OCI-LY1 (cell line): Measurements from ENCODE around the gene PTPRN2.

Experiments used
- H2AFZ ChIP-seq: fragments of 200-600 bp; sonication (generic), shearing (Covaris generic); 2 replicates; pipeline ENCODE4 v1.6.0; 2014; ENCODE audit warnings: antibody characterized with exemption, mild to moderate bottlenecking, low read length
- H3F3A ChIP-seq: fragments of 200-600 bp; sonication (generic), shearing (Covaris generic); 2 replicates; pipeline ENCODE4 v1.6.0; 2014; ENCODE audit warnings: mild to moderate bottlenecking, antibody characterized with exemption, low read length, moderate library complexity; ENCODE audit not compliant: insufficient read depth
- H3K27ac ChIP-seq: fragments of 200-600 bp; sonication (generic); 2 replicates; pipeline ENCODE4 v1.5.1; 2014; ENCODE audit warnings: low read length, mixed run types, mild to moderate bottlenecking, low read depth; ENCODE audit not compliant: poor library complexity, severe bottlenecking
- H3K27me3 ChIP-seq: fragments of 200-600 bp; sonication (generic); 2 replicates; pipeline ENCODE4 v1.6.0; 2014; ENCODE audit warnings: antibody characterized with exemption, mild to moderate bottlenecking, low read length, moderate library complexity; ENCODE audit not compliant: insufficient read depth
- H3K36me3 ChIP-seq: fragments of 200-600 bp; sonication (generic); 2 replicates; pipeline ENCODE4 v1.6.1; 2014; ENCODE audit warnings: mild to moderate bottlenecking, antibody characterized with exemption, low read length, moderate library complexity, mixed read lengths; ENCODE audit not compliant: insufficient read depth
- H3K4me1 ChIP-seq: fragments of 200-600 bp; sonication (generic); 2 replicates; pipeline ENCODE4 v1.5.1; 2014; ENCODE audit warnings: mild to moderate bottlenecking, low read length, moderate library complexity; ENCODE audit not compliant: insufficient read depth, severe bottlenecking
- H3K4me2 ChIP-seq: fragments of 200-600 bp; sonication (generic), shearing (Covaris generic); 2 replicates; pipeline ENCODE4 v1.6.1; 2014; ENCODE audit warnings: low read length
- H3K4me3 ChIP-seq: fragments of 200-600 bp; sonication (generic); 2 replicates; pipeline ENCODE4 v1.5.1; 2014; ENCODE audit warnings: low read length, low read depth, mild to moderate bottlenecking, mixed read lengths; ENCODE audit not compliant: poor library complexity, severe bottlenecking
- H3K79me2 ChIP-seq: fragments of 200-600 bp; shearing (Covaris generic); 2 replicates; pipeline ENCODE4 v1.6.1; 2016; ENCODE audit warnings: mixed run types, low read length, mixed read lengths; ENCODE audit not compliant: insufficient read depth
- H3K9ac ChIP-seq: fragments of 200-600 bp; sonication (generic), shearing (Covaris generic); 2 replicates; pipeline ENCODE4 v1.6.1; 2014; ENCODE audit warnings: mild to moderate bottlenecking, low read length, mixed read lengths
- H3K9me2 ChIP-seq: fragments of 200-600 bp; sonication (generic), shearing (Covaris generic); 2 replicates; pipeline ENCODE4 v1.6.1; 2014; ENCODE audit warnings: low read depth, mild to moderate bottlenecking, low read length, mixed read lengths
- H3K9me3 ChIP-seq: fragments of 200-600 bp; shearing (Covaris generic); 2 replicates; pipeline ENCODE4 v1.6.1; 2014; ENCODE audit warnings: low read length, mixed read lengths
- H4K20me1 ChIP-seq: fragments of 200-600 bp; sonication (generic), shearing (Covaris generic); 2 replicates; pipeline ENCODE4 v1.6.0; 2016; ENCODE audit warnings: mild to moderate bottlenecking, low read length; ENCODE audit not compliant: insufficient read depth
- CTCF ChIP-seq: fragments of 200-600 bp; sonication (generic), shearing (Covaris generic); IDR thresholded peaks from 2 replicates; pipeline ENCODE4 v1.5.1; 2017; ENCODE audit warnings: mild to moderate bottlenecking, antibody characterized with exemption, low read length, moderate library complexity, mixed read lengths
- EZH2 ChIP-seq: fragments of 200-600 bp; sonication (generic), shearing (Covaris generic); IDR thresholded peaks from 2 replicates; pipeline ENCODE4 v1.8.0; 2017; ENCODE audit warnings: borderline replicate concordance, mixed run types, mild to moderate bottlenecking, antibody characterized with exemption, low read length, moderate library complexity, mixed read lengths

PTPRN2 gene

GRCh38 chr7:158246272-158246959, 341.2 kb downstream of the PTPRN2 start:
- Histone ChIP-seq H3K4me2 (no peak overlapping the region), H3K27ac (no peak overlapping the region), H3K9me2 (no peaks in the 10 kb centered on the region), H3K36me3 (no peaks in the 10 kb centered on the region), H3K79me2 (no peaks in the 10 kb centered on the region), H2AFZ (no peak overlapping the region), H3K9ac (no peak overlapping the region), H3F3A (no peaks in the 10 kb centered on the region), H3K4me3 (no peak overlapping the region), H4K20me1 (no peaks in the 10 kb centered on the region), H3K4me1 (no peaks in the 10 kb centered on the region), H3K27me3 (no peaks in the 10 kb centered on the region; the same call in 1 of the 2 replicates), H3K9me3 (no peaks in the 10 kb centered on the region)
- no peak for TF ChIP-seq CTCF
- no peak for TF ChIP-seq EZH2

DNA sequence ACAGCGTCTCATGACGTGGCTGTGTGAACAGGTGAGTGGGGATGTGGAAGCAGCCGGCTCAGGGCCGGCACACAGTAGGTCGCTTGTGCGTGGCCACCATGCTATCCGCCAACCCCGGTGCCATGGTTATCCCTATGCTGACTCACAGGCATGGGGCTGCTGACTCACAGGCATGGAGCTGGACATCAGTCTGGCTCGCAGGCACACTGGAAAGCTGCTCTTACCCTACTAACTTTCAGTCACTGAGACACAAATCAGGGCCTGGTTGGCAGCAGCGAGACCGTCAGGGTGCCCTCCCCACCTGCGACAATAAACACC, 341.9 kb downstream of the PTPRN2 start:
- H3K4me2 ChIP-seq: no peak overlapping the region
- no peak overlapping the region for H2AFZ ChIP-seq
- no peaks in the 10 kb centered on the region for H4K20me1 ChIP-seq
- H3K27ac ChIP-seq: no peak overlapping the region
- no peaks in the 10 kb centered on the region for H3K9me3 ChIP-seq
- no peaks in the 10 kb centered on the region for H3K9me2 ChIP-seq
- no peak overlapping the region for H3K4me3 ChIP-seq
- no peaks in the 10 kb centered on the region for H3K36me3 ChIP-seq
- H3K9ac ChIP-seq: no peak overlapping the region
- H3K4me1 ChIP-seq: no peaks in the 10 kb centered on the region
- no peaks in the 10 kb centered on the region for H3F3A ChIP-seq
- TF ChIP-seq CTCF (no peak), EZH2 (no peak)
- no peaks in the 10 kb centered on the region for H3K79me2 ChIP-seq
- H3K27me3 ChIP-seq: no peaks in the 10 kb centered on the region; the same call in 1 of the 2 replicates

DNA sequence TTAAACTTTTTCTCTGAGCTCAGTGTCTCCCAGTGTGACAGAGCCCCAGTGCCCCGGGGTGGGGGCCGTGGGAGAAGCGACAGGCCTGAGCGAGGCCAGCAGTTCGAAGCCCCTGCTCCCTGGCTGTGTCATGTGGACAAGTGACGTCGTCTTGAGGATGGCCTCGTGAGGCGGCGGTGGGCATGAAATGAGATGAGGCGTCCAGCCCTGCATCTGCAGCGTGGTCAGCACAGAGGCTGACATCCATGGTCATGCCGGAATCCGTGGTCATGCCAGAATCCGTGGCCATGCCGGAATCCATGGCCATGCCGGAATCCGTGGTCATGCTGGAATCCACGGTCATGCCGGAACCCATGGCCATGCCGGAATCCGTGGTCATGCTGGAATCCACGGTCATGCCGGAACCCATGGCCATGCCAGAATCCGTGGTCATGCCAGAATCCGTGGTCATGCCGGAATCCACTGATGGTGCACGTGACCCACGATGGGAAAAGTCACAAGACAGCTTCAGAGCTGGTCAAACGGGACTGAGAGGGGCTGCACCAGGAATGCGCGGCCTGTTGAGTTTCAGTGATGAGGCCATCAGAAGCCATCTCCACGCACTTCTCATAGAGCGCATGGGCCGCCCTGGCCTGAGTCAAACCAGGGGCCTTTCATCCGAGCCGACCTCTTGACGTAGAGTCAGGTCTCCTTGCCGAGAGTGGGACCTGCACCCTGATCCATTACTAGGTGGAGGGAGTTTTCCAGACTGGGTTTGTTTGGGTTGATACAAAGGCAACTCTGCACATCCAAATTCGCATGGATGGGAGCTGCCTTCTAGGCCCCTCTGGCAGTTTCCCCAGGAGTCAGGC, 342.5 kb downstream of the PTPRN2 start:
- no peaks in the 10 kb centered on the region for H3K79me2 ChIP-seq
- H3K27ac ChIP-seq: no peak overlapping the region
- no peak overlapping the region for H3K4me3 ChIP-seq
- no peaks in the 10 kb centered on the region for H3K9me2 ChIP-seq
- no peaks in the 10 kb centered on the region for H4K20me1 ChIP-seq
- H3K4me1 ChIP-seq: no peaks in the 10 kb centered on the region
- H3K36me3 ChIP-seq: no peaks in the 10 kb centered on the region
- H3K27me3 ChIP-seq: no peaks in the 10 kb centered on the region; the same call in 1 of the 2 replicates
- H3K4me2 ChIP-seq: no peak overlapping the region
- H3K9me3 ChIP-seq: no peaks in the 10 kb centered on the region
- H3F3A ChIP-seq: no peaks in the 10 kb centered on the region
- no peak overlapping the region for H3K9ac ChIP-seq
- TF ChIP-seq EZH2 (no peak), CTCF (no peak)
- H2AFZ ChIP-seq: no peak overlapping the region
